Thyroid gland (tissue), 4 donors: Measurements from ENCODE around the gene KRT10. TPM values are rescaled to one million over a fixed set of nuclear protein-coding genes. Genes with fewer than 3 reads are reported as not detected.
A peak's percentile ranks its signal among the peaks of the same experiment; 100 is the strongest.
"Not testable (repeated sequence)": the region's sequence is repeated elsewhere in the genome, so short reads cannot be mapped to it uniquely, and the experiment has no call there.

Experiments
- DNase-seq, 2 donors: peaks; one replicate each; pipeline ENCODE4 v3.0.0-alpha.2; 2019
- H3K27ac ChIP-seq, 3 donors: fragments of 200-600 bp; sonication (generic); 1 replicate in 2 of 3; 2 replicates in 1 of 3; pipeline ENCODE4 v1.5.1; 2016 to 2019; ENCODE audit warnings: mild to moderate bottlenecking in 1 of 3, moderate library complexity in 1 of 3
- H3K27me3 ChIP-seq: fragments of 200-600 bp; sonication (generic); one replicate; pipeline ENCODE4 v1.5.1; 2019
- H3K36me3 ChIP-seq, 2 donors: fragments of 200-600 bp; sonication (generic); one replicate each; pipeline ENCODE4 v1.5.1; 2016 to 2019
- H3K4me1 ChIP-seq, 2 donors: fragments of 200-600 bp; sonication (generic); one replicate each; pipeline ENCODE4 v1.5.1; 2017 to 2019
- H3K4me3 ChIP-seq, 3 donors: fragments of 200-600 bp; sonication (generic); replicated peaks in 1 of 3; 1 replicate in 2 of 3; 2 replicates in 1 of 3; pipeline ENCODE4 v1.5.1; 2016; ENCODE audit warnings: mild to moderate bottlenecking in 1 of 3
- H3K9me3 ChIP-seq: fragments of 200-600 bp; sonication (generic); one replicate; pipeline ENCODE4 v1.5.1; 2017
- POLR2A ChIP-seq, 2 donors: fragments of 450-650 bp; IDR thresholded peaks; one replicate each; pipeline ENCODE4 v1.6.1; 2017; ENCODE audit warnings: antibody characterized with exemption in 2 of 2, mild to moderate bottlenecking in 2 of 2, moderate library complexity in 1 of 2
- WGBS, 2 donors: methylation state at CpG; one replicate each; pipeline ENCODE4 v1.1.5; 2017; 5-methylcytosine and 5-hydroxymethylcytosine counted together
- intact Hi-C: fragments of 100-400 bp; cut with DNase I; formaldehyde crosslinking; loops from one replicate; pipeline ENCODE4 v1.15.1; 2023
- total RNA-seq, 4 donors: library from RNA; depleted of rRNA; stranded (reverse); fragments of >200 nt; gene quantifications; one replicate each; pipeline ENCODE4 v1.2.3, GENCODE V29; 2016
- TF ChIP-seq, protein P1 (sequence below), 6 experiments: fragments of 200-600 bp in 3 of 6; fragments of 450-650 bp in 3 of 6; sonication (generic) in 3 of 6; IDR thresholded peaks; one replicate each; pipeline ENCODE4 v1.5.1; 2016 to 2019; ENCODE audit warnings: antibody characterized with exemption in 6 of 6, mild to moderate bottlenecking in 2 of 6, inconsistent platforms in 1 of 6, moderate library complexity in 1 of 6

The KRT10 gene
- total RNA-seq, 4 donors from 2014 or later: 1.3 to 10.8 (median 8.8) TPM

DNA sequence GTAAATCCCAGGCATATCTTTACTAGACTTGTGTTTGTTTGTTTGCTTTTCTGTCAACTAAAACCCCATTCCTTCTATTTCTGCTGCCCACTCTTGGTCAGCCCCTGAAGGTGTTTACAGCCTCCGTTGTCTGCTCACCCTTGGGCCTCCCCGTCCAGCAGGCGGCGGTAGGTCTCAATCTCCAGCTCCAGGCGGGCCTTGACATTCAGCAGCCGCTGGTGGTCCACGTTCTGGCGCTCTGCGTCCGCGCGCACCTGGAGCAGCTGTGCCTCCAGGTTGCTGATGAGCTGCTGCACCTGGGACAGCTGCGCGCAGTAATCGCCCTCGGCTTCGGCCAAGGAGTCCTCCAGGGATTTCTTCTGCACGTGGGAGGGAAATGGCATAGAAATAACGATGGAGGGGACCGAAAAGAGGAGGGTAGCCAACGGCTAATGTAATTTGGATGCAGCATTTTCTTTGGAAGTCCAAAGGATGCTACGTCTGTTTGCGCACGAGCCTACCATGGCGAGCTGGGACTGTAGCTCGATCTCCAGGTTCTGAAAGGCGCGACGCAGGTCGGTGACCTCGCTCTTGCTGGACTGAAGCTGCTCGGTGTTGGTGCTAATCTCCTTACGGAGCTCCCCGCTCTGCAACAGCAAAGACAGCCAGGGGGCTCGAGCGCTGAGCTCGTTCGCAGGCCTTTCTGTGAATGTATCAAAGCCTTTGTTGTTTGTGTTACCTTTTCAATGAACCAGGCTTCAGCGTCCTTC, 40.7 kb upstream of the KRT10 start:
- TF ChIP-seq, protein P1, sequence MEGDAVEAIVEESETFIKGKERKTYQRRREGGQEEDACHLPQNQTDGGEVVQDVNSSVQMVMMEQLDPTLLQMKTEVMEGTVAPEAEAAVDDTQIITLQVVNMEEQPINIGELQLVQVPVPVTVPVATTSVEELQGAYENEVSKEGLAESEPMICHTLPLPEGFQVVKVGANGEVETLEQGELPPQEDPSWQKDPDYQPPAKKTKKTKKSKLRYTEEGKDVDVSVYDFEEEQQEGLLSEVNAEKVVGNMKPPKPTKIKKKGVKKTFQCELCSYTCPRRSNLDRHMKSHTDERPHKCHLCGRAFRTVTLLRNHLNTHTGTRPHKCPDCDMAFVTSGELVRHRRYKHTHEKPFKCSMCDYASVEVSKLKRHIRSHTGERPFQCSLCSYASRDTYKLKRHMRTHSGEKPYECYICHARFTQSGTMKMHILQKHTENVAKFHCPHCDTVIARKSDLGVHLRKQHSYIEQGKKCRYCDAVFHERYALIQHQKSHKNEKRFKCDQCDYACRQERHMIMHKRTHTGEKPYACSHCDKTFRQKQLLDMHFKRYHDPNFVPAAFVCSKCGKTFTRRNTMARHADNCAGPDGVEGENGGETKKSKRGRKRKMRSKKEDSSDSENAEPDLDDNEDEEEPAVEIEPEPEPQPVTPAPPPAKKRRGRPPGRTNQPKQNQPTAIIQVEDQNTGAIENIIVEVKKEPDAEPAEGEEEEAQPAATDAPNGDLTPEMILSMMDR (IDR thresholded peaks at IDR 0.05): no peak
- TF ChIP-seq POLR2A (IDR thresholded peaks at IDR 0.05): no peak
- Histone ChIP-seq H3K27me3 (no peaks in the 10 kb centered on the region), H3K36me3 (no peaks in the 10 kb centered on the region), H3K27ac (no peak overlapping the region), H3K4me3 (no peak overlapping the region), H3K4me1 (no peaks in the 10 kb centered on the region), H3K9me3 (no peaks in the 10 kb centered on the region)
- WGBS, 2 donors: 48 to 52% methylated on average over 39 of the region's 39 CpGs
- intact Hi-C loops: no loop called here
- peak in 1 of 2 donors; percentile 6 for DNase-seq

DNA sequence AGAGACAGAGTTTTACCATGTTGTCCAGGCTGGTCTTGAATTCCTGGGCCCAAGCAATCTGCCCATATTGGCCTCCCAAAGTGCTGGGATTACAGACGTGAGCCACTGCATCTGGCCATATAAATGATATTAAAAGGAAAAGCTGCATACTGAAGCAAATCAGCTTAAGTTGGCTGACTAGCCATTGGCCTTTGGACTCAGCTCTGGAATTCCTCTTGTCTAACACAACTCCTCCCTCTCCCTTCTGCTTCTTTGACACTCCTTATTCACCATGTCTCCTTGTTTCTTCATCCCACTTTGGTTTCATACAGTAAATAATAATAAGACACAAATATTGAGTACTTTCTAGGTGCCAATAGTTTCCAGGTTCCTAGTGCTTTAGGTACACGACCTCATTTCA, 37.1 kb upstream of the KRT10 start:
- TF ChIP-seq, protein P1 (IDR thresholded peaks at IDR 0.05): no peak
- TF ChIP-seq POLR2A (IDR thresholded peaks at IDR 0.05): no peak
- no peak for DNase-seq
- Histone ChIP-seq H3K27me3 (no peaks in the 10 kb centered on the region), H3K9me3 (no peaks in the 10 kb centered on the region), H3K4me3 (no peak overlapping the region), H3K36me3 (no peaks in the 10 kb centered on the region), H3K4me1 (no peaks in the 10 kb centered on the region), H3K27ac (no peak overlapping the region)
- intact Hi-C loops: no loop called here
- WGBS, 2 donors: 65 to 66% methylated on average over 2 of the region's 2 CpGs

DNA sequence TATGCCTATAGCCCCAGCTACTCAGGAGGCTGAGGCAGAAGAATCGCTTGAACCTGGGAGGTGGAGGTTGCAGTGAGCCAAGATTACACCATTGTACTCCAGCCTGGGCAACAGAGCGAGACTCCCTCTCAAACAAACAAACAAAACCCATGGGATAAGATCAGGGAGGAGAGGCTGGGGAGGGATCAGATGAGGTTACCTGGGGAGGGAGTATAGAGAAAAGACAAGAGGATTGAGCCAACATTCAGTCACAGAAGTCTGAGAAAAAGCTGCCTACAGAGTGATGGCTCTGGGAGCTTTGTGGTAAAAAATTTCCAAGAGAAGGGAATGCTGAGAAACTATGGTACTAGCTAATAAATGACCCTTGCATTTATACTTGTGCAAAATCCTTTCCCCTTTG, 36.3 kb upstream of the KRT10 start:
- WGBS, 2 donors: 80 to 84% methylated on average over 2 of the region's 2 CpGs
- intact Hi-C loops, H3K27me3 ChIP-seq, H3K9me3 ChIP-seq, H3K36me3 ChIP-seq, H3K4me3 ChIP-seq, DNase-seq, H3K27ac ChIP-seq, H3K4me1 ChIP-seq: not testable (repeated sequence)

DNA sequence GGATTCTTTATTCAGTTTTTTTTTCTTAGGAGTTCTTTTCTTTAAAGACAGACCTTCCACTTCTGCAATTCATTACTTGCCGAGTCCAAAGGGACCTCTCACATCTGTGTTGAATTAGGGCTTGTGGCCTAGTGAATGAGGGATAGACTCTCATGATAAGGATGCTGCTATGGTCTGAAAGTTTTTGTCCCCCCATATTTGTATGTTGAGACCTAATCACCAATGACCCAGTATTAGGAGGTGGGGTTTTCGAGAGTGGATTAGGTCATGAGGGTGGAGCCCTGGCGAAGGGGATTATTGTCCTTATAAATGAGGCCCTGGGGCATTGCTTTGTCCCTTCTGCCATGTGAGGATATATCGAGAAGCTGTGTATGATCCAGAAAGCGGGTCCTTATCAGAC, 35.1 kb upstream of the KRT10 start:
- no peaks in the 10 kb centered on the region for H3K4me1 ChIP-seq
- H3K27me3 ChIP-seq: no peaks in the 10 kb centered on the region
- TF ChIP-seq, protein P1 (IDR thresholded peaks at IDR 0.05): no peak
- no peak for TF ChIP-seq POLR2A (IDR thresholded peaks at IDR 0.05)
- DNase-seq: no peak
- 57 to 74% methylated on average over 5 of the region's 5 CpGs for WGBS, 2 donors
- H3K36me3 ChIP-seq: no peaks in the 10 kb centered on the region
- no peaks in the 10 kb centered on the region for H3K9me3 ChIP-seq
- no peak overlapping the region for H3K4me3 ChIP-seq
- intact Hi-C loops: no loop called here
- peak overlapping the region in 1 of 3 donors; percentile 27 for H3K27ac ChIP-seq

DNA sequence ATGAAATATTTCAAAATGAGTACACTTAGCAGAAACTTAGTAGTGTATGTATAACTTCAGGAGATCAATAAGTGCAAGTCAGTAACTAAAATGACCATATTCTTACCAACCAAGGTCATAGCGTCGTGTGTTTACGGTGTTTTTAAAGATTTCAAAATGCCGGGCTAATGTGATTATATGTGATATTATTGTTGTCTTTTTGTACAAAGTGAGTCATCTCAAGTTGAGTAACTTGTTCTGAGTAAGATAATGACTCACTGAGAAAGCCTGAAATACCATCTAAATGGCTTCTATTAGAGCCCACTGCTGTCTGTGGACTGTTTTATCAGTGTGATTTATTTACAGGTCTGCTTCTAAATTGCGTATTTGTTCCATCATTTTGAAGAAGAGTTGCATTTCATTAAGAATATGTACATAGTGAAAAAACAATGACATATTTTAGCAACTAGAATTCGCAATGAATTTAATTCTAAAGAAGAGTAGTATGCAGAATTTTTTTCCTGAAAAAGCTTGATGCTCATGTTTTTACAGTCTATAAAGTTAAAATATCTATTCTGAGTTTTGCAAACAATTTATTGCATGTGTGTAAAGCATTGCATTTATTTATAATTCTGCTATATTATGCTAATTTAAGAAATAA, 31.9 kb upstream of the KRT10 start:
- Histone ChIP-seq H3K9me3 (no peaks in the 10 kb centered on the region), H3K27ac (no peak overlapping the region), H3K36me3 (no peaks in the 10 kb centered on the region), H3K27me3 (no peaks in the 10 kb centered on the region), H3K4me1 (no peaks in the 10 kb centered on the region), H3K4me3 (no peak overlapping the region)
- 69 to 73% methylated on average over 6 of the region's 6 CpGs for WGBS, 2 donors
- no peak for DNase-seq
- intact Hi-C loops: no loop called here
- TF ChIP-seq POLR2A (IDR thresholded peaks at IDR 0.05): no peak
- TF ChIP-seq, protein P1 (IDR thresholded peaks at IDR 0.05): no peak
